GM19467 (cell line): ENCODE results near the gene LZTR1.
"Not testable (repeated sequence)": the region's sequence is repeated elsewhere in the genome, so short reads cannot be mapped to it uniquely, and the experiment has no call there.

Experiments used
- ATAC-seq: cut with Tn5 transposase; IDR thresholded peaks from one replicate; pipeline ENCODE4 v1.9.1; 2021; ENCODE audit warnings: mild to moderate bottlenecking, moderate library complexity; ENCODE audit not compliant: unreplicated experiment

The LZTR1 gene

DNA sequence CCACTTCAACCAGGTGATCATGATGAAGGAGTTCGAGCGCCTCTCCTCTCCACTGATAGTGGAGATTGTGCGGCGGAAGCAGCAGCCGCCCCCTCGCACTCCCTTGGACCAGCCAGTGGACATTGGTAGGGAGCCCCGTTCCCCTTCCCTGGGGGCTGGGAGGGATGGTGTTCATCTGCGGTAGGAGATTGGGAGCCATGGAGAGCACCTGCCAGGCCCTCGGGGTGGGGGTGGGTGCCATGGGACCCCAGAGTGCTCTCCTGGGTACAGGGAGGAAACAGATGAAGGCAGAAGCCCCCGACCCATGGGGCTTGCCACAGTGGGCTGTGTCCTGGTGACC, 12.8 kb downstream of the LZTR1 start:
- no peak for ATAC-seq

DNA sequence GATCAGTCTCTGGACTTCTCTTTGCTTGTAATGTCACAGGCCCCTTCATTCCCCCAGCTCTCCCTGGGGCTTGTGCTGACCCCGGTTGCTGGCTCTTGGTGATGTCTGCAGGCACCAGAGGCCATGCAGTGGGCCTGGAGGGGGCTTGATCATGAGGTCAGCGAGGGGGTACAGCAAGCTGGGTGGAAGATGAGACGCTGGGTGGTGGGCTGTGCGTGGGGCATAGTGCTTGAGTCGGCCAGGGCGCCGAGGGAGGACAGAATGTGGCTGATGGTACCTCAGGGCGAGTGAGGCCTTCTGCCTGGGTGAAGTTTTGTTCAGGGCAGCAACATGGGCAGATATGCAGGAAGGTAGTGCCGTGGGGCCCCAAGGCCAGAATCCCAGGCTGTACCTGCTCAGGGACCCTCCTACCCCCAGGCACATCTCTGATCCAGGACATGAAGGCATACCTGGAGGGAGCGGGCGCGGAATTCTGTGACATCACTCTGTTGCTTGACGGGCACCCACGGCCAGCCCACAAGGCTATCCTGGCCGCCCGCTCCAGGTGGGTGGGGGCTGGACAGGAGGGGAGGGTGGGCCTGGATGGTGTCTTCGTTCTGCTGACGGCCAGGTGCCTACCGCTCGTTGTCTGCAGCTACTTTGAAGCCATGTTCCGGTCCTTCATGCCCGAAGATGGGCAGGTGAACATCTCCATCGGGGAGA, 13.4 kb downstream of the LZTR1 start:
- ATAC-seq, result no peak

- no peak for ATAC-seq
Observed at GRCh38 chr22:20996031-20996410, 13.9 kb downstream of the LZTR1 start.

- ATAC-seq, result no peak
Observed at GRCh38 chr22:20996598-20997535, 14.8 kb downstream of the LZTR1 start.

GRCh38 chr22:20997536-20998257, 15.6 kb downstream of the LZTR1 start:
- ATAC-seq, result no peak

DNA sequence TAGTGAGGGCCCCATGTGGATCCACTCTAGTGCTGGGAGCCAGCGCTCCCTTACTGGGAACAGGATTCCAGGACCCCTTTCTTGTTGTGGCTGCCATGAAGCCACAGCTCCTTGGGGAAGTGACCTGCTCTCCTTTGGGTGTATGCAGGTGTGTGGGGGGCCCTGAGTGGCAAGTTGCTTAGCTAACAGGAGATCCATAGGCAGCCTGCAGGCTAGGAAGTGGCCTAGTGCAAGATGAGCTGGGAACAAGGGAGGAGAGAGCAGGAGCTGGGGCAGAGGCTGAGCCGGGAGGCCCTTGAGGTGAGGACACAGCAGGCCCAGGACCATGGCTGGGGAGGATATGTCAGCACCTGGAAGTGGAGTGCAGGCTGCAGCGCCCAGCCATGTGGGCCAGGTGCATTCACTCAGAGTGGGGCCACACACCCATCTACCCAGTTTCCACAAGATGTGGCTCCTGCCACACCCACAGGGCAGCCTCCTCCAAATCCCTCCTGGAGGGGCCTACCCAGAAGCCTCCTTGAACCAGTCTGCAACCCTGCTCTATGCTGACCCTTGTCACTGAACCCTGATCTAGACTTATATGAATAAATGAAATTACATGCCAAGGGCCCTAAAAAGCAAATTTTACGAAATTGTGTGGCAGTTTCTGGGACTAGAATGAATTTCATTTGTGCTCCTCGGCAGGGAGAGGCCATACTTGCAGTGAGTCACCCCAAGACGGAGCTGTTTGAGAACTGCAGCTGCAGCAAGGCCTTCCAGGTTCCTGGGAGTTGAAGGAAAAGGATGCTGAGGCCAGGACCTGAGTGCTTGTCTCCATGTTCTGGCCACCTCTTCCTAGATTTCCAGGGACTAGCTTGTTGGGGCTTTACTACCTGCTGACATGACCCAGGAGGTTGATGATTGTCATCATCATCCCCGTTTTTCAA, 16.6 kb downstream of the LZTR1 start:
- no peak for ATAC-seq

GRCh38 chr22:20999350-21000206, 17.5 kb downstream of the LZTR1 start:
- ATAC-seq, result no peak

- no peak for ATAC-seq
Observed at GRCh38 chr22:21000207-21000986, 18.3 kb downstream of the LZTR1 start.

GRCh38 chr22:21000987-21001600, 19.0 kb downstream of the LZTR1 start:
- ATAC-seq, result peak; percentile 4

DNA sequence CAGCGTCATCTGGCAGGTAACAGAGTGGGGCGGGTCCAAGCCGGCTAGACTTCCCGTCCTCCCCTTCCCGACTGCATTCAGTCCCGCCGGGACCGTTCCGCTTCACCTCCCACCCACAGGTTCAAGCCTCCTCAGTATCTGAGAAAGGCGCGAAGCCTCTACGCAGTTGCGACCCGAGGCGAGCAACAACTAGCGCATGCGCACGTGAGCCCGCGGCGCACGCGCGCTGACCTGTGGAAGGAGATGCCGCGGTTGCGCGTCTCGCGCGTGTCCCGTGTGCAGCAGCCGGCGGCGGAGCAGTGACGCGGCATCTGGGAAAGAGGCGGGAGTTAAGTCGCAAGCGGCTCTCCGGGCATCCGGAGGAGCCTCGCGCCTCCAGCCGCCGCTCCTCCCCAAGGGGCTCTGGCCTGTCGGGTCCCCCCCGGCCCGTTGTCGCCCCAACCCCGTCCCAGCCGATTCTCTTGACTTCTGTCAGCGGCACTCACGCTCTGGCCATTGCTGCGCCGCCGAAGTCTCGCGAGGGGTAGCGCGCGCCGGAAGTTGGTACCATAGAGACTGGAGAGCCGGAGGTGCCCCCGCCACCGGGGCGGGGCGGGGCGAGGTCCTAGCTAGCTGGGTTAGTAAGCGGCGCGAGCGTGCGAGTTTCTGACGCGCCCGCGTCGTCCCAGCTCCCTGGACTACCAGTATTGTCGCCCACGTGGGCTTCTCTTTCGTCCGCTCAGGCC, 19.7 kb downstream of the LZTR1 start, which contains the start of gene THAP7:
Gene THAP7 (minus strand): TSS at position 518 of the 725 bp plus-strand sequence. CDS start 207 bp downstream, at position 311.
- peak; percentile 77 for ATAC-seq

DNA sequence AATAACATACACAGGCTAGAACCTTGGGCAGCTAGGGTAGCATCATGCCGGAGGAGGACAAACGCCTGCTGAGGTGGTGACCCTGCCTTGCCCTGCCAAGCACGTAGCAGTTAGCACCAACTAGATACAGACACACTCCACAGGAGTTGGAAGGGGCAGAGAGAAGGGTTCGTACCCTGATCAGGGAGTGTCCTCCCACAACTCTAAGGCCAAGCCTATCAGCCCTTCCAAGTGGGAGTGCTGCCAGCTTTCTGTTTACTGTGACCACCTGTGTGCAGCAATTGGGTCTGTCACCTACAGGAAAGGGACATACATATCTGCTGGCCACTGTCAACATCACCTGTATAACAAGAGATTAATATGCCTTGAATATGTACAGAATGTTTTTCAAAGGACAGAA, 21.7 kb downstream of the LZTR1 start:
- ATAC-seq, result no peak

GRCh38 chr22:21009208-21009607, 27.1 kb downstream of the LZTR1 start:
- ATAC-seq, result not testable (repeated sequence)

DNA sequence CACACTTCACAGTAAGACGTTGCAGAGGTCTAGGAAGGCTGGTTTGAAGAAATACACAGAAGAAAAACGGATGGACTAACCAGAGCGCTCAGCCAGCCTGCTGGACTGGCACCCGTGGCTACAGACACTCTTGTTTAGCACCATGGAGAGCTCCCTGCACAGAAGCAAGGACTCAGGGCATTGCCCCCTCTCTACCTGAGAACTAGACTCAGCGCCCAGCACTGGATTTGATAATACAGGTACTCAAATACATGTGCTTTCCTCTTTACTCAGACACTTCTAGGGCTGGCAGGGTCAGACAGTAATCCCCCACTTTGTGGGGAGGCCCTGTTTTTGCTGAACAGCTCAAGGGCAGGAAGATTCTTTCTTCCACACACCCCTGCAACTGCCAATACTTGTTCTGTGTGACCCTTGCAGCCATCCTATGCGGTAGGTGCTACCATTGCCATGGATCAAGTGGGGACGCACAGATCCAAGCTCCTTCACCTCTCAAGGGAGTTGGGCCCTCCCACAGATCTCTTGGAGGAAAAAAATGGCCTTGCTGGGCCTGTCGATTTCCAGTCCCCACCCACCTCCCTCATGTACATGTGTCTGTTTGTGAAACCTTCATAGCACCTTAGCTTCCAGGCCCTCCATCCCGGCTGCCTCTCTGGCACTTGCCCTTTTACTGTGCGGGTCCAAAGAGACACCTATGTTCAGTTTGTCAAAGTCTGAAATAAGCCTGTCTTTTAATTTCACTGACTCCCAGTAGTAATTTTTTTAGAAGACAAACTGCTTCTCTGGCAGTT, 27.7 kb downstream of the LZTR1 start:
- ATAC-seq, result no peak

DNA sequence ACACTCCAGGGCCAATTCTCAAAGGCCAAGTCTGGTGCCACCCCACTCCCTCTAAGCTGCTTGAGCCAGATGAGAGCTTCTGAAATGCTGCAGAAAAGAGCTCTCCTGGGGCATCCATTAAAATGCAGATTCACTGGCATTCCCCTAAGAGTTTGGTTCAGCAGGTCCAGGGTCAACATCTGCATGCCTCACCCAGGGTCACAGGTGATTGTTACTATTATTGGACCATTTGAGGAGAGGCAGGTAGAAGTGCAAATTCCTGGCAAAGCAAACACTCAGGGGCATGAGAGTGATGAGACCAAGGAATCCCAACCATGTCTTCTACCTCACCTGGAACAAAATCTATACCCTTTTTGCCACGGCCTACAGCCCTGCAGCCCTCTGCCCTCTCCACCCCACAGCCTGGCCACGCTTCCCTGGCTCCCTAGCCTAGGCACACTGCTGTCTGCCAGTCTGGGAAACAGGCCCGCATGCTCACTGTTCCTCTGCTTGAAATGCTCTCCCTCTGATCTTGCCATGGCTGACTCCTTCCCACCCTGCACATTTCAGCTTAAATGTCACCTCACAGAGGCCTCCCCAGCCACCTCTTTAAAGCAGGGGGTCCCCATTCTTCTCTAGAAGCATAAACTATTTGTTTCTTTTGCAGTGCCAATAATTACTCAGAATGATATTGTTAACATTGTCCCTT, 28.5 kb downstream of the LZTR1 start:
- ATAC-seq, result no peak

DNA sequence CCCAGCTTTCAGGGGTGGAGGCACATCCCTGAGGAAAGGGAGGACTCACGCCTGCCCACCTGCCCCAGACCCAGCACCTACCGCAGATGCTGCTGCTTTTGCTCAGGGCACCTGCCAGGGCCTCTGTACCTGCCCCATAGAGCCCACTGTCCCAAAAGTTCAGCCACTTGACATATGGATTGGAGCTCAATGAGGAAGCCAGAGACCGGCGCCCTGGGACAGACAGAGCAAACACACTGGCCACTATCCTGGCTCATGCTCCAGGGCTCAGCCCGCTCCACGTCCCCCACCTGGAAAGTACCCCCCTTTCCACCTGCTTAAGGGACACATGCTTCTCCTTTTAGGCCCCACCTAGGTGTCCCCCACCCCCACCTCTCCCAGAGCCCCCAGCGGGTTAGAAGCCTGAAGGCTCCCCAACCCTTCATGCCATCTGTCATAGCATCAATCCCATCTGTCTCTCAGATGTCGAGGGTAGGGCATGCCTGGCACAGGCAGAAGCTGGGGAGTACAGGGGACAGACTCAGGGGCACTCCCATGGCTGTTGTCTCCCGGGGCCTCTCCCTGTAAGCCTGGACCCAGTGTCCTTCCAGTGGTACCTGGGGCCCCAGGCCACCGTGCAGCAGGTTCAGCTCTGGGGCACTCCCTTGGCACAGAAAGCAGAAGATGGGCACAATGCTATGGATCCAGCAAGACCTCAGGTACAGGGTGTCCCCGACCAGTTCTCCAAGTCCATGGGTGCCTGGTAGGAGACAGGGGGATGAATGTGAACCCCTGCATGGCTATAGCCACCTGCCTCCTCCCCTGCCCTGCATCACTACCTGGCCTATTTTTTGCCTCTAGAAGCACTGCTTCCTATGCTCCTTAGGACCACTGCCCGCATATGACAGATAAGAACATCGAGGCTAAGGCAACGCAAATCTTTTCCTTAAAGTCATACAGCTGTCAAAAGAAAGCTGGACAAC, 30.6 kb downstream of the LZTR1 start:
- ATAC-seq, result no peak
